EL (cell line): Measurements from ENCODE around the gene VPREB1.
"Not testable (repeated sequence)": the region's sequence is repeated elsewhere in the genome, so short reads cannot be mapped to it uniquely, and the experiment has no call there.

Source experiments
- DNase-seq: peaks from one replicate; pipeline ENCODE4 v3.0.0-alpha.2; 2016

The VPREB1 gene

GRCh38 chr22:22248878-22249277 is 4.3 kb downstream of the VPREB1 start:
- DNase-seq = no peak

GRCh38 chr22:22250651-22251050 is 6.1 kb downstream of the VPREB1 start:
- not testable (repeated sequence) for DNase-seq

GRCh38 chr22:22256133-22256532 is 11.5 kb downstream of the VPREB1 start:
- DNase-seq = not testable (repeated sequence)

GRCh38 chr22:22258597-22259415 is 14.2 kb downstream of the VPREB1 start:
- not testable (repeated sequence) for DNase-seq

GRCh38 chr22:22260169-22260568 is 15.6 kb downstream of the VPREB1 start:
- not testable (repeated sequence) for DNase-seq

- DNase-seq = not testable (repeated sequence)
Observed at GRCh38 chr22:22260586-22260985, 16.0 kb downstream of the VPREB1 start.

GRCh38 chr22:22262332-22263074 is 17.9 kb downstream of the VPREB1 start:
- peak; percentile 53 for DNase-seq

- not testable (repeated sequence) for DNase-seq
Observed at GRCh38 chr22:22263823-22264222, 19.2 kb downstream of the VPREB1 start.

GRCh38 chr22:22270036-22270676 is 25.6 kb downstream of the VPREB1 start:
- not testable (repeated sequence) for DNase-seq

- not testable (repeated sequence) for DNase-seq
Observed at GRCh38 chr22:22277423-22277822, 32.8 kb downstream of the VPREB1 start.

- not testable (repeated sequence) for DNase-seq
Observed at GRCh38 chr22:22284962-22285756, 40.6 kb downstream of the VPREB1 start.

GRCh38 chr22:22286390-22287105 is 42.0 kb downstream of the VPREB1 start:
- not testable (repeated sequence) for DNase-seq

GRCh38 chr22:22287106-22287626 is 42.6 kb downstream of the VPREB1 start:
- not testable (repeated sequence) for DNase-seq

GRCh38 chr22:22289666-22290065 is 45.1 kb downstream of the VPREB1 start:
- DNase-seq = not testable (repeated sequence)

GRCh38 chr22:22291129-22291806 is 46.7 kb downstream of the VPREB1 start:
- not testable (repeated sequence) for DNase-seq

GRCh38 chr22:22292656-22293055 is 48.1 kb downstream of the VPREB1 start:
- not testable (repeated sequence) for DNase-seq

GRCh38 chr22:22293436-22293835 is 48.9 kb downstream of the VPREB1 start:
- not testable (repeated sequence) for DNase-seq

- DNase-seq = not testable (repeated sequence)
Observed at GRCh38 chr22:22294641-22295040, 50.1 kb downstream of the VPREB1 start.
